HL-60 (cell line): ENCODE data around the gene NAV2.

Experiments
- GABPA ChIP-seq: IDR thresholded peaks from 2 replicates; pipeline ENCODE4 v1.6.1; 2012; ENCODE audit warnings: low read depth
- POLR2AphosphoS5 ChIP-seq: IDR thresholded peaks from 2 replicates; pipeline ENCODE4 v1.6.1; 2012; ENCODE audit warnings: low read depth
- TF ChIP-seq, protein P1 (sequence below): IDR thresholded peaks from one replicate; pipeline ENCODE4 v1.5.1; 2011; ENCODE audit warnings: low read length, control low read depth, inconsistent platforms; ENCODE audit not compliant: insufficient read depth

DNA sequence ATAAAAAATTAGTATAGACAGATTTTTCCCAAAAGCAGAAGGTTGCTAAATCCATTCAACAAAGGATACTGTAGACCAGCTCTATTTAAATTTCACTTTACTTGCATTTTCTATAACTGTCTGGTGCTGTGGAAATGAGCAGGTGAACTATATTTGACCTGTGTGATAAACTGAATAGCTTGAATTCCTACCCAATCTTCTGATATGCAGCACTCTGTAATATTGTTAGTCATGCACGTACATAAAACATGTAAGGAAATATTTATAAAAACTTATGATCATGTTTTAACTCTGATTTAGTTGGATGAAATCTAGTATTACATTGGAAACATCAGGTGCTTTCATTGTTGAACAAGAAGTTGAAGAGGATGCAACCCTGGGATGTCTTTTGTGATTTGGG, 234.0 kb downstream of the NAV2 start:
- TF ChIP-seq, protein P1, sequence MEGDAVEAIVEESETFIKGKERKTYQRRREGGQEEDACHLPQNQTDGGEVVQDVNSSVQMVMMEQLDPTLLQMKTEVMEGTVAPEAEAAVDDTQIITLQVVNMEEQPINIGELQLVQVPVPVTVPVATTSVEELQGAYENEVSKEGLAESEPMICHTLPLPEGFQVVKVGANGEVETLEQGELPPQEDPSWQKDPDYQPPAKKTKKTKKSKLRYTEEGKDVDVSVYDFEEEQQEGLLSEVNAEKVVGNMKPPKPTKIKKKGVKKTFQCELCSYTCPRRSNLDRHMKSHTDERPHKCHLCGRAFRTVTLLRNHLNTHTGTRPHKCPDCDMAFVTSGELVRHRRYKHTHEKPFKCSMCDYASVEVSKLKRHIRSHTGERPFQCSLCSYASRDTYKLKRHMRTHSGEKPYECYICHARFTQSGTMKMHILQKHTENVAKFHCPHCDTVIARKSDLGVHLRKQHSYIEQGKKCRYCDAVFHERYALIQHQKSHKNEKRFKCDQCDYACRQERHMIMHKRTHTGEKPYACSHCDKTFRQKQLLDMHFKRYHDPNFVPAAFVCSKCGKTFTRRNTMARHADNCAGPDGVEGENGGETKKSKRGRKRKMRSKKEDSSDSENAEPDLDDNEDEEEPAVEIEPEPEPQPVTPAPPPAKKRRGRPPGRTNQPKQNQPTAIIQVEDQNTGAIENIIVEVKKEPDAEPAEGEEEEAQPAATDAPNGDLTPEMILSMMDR: no peak
- TF ChIP-seq GABPA (no peak), POLR2AphosphoS5 (no peak)
